ENCODE measurements around the gene SLC39A11. TPM values are rescaled to one million over a fixed set of nuclear protein-coding genes. Genes with fewer than 3 reads are reported as not detected.

Gene SLC39A11
- total RNA-seq, 1 experiment from 2014 or later, result 56.1 TPM

DNA sequence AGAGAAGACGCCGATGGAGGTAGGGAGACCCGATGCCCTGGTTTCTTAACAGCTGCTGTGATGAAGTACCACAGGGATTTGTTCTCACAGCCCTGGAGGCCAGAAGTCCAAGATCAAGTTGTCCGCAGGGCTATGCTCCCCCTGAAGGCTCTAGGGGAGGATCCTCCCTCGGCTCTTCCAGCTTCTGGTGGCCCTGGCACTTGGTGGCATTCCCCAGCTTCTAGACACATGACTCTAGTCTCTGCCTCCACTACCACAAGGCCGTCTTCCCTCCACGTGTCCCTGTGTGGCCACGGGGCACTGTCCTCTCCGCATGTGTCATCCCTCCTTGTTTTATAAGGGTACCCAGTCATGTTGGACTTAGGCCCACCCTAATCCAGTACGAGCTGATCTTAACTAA, 375.2 kb downstream of the SLC39A11 start:
- TF ChIP-seq POLR2AphosphoS5 (IDR thresholded peaks at IDR 0.05; ENCODE audit: low read depth, low read length) (no peak), CTCF (IDR thresholded peaks at IDR 0.05) (no peak), TCF7L2 (IDR thresholded peaks at IDR 0.05; ENCODE audit: low read depth, low read length) (no peak), SIN3A (IDR thresholded peaks at IDR 0.05; ENCODE audit: borderline replicate concordance, insufficient read depth, low read depth, low read length) (no peak)
- TF ChIP-seq, protein P1, sequence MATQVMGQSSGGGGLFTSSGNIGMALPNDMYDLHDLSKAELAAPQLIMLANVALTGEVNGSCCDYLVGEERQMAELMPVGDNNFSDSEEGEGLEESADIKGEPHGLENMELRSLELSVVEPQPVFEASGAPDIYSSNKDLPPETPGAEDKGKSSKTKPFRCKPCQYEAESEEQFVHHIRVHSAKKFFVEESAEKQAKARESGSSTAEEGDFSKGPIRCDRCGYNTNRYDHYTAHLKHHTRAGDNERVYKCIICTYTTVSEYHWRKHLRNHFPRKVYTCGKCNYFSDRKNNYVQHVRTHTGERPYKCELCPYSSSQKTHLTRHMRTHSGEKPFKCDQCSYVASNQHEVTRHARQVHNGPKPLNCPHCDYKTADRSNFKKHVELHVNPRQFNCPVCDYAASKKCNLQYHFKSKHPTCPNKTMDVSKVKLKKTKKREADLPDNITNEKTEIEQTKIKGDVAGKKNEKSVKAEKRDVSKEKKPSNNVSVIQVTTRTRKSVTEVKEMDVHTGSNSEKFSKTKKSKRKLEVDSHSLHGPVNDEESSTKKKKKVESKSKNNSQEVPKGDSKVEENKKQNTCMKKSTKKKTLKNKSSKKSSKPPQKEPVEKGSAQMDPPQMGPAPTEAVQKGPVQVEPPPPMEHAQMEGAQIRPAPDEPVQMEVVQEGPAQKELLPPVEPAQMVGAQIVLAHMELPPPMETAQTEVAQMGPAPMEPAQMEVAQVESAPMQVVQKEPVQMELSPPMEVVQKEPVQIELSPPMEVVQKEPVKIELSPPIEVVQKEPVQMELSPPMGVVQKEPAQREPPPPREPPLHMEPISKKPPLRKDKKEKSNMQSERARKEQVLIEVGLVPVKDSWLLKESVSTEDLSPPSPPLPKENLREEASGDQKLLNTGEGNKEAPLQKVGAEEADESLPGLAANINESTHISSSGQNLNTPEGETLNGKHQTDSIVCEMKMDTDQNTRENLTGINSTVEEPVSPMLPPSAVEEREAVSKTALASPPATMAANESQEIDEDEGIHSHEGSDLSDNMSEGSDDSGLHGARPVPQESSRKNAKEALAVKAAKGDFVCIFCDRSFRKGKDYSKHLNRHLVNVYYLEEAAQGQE (IDR thresholded peaks at IDR 0.05; ENCODE audit: insufficient read depth in 1 of 2, low read depth in 2 of 2, low read length in 1 of 2), result no peak
- in situ Hi-C loops (cut with HindIII; ENCODE audit: low pct_unique_long_range_greater_than_20kb, low sequenced_read_pairs) (no loop called here), intact Hi-C loops (cut with micrococcal nuclease; ENCODE audit: unreplicated experiment) (loop anchor here (10.0 kb wide), 1 partner anchor 122 kb away; no protein-coding TSS in a partner anchor)
- CTCF ChIA-PET, result interaction anchor here (0.6 to 2.0 kb wide), 5 partner anchors 8 to 473 kb away, joined by 3 to 7 read pairs (median 3); no protein-coding TSS in a partner anchor
- Histone ChIP-seq H3K27me3 (ENCODE audit: control insufficient read depth, insufficient read depth, low read length) (no peaks in the 10 kb centered on the region), H3K36me3 (ENCODE audit: control insufficient read depth, insufficient read depth, low read length) (no peaks in the 10 kb centered on the region), H3K9me3 (ENCODE audit: control insufficient read depth, insufficient read depth, low read depth, low read length) (no peaks in the 10 kb centered on the region), H3K4me3 (ENCODE audit: low read depth in 2 of 2, low read length in 2 of 2) (no peak overlapping the region), H3K4me1 (ENCODE audit: control insufficient read depth, insufficient read depth, low read length) (peaks cover 54% of the 10 kb centered on the region), H3K27ac (ENCODE audit: low read length) (peak overlapping the region; percentile 88)
- ATAC-seq, result no peak
- no peak for DNase-seq (ENCODE audit: low read depth, low spot score)
- POLR2A ChIA-PET, result interaction anchor here (1.1 kb wide), 1 partner anchor 124 kb away, joined by 3 read pairs; no protein-coding TSS in a partner anchor
- BruUV-seq (replicated peaks), result TSS peak; percentile 24

- BruUV-seq (replicated peaks), result no TSS peak
- Histone ChIP-seq H3K4me3 (ENCODE audit: low read depth in 2 of 2, low read length in 2 of 2) (peak overlapping the region in 1 of 2 experiments; percentile 22; a peak in 1 of 4 replicates), H3K36me3 (ENCODE audit: control insufficient read depth, insufficient read depth, low read length) (no peaks in the 10 kb centered on the region), H3K27me3 (ENCODE audit: control insufficient read depth, insufficient read depth, low read length) (no peaks in the 10 kb centered on the region), H3K4me1 (ENCODE audit: control insufficient read depth, insufficient read depth, low read length) (peaks cover 54% of the 10 kb centered on the region), H3K27ac (ENCODE audit: low read length) (peak overlapping the region; percentile 88), H3K9me3 (ENCODE audit: control insufficient read depth, insufficient read depth, low read depth, low read length) (peaks cover 6% of the 10 kb centered on the region; the same call in 1 of the 2 replicates)
- ChIA-PET CTCF (interaction anchor here (0.6 to 1.3 kb wide), 7 partner anchors 9 to 159 kb away, joined by 3 to 9 read pairs (median 3); no protein-coding TSS in a partner anchor), POLR2A (interaction anchor here (0.7 to 1.1 kb wide), 4 partner anchors 16 to 1911 kb away, joined by 3 to 8 read pairs (median 7); no protein-coding TSS in a partner anchor)
- intact Hi-C loops (cut with micrococcal nuclease; ENCODE audit: unreplicated experiment) (loop anchor here (10.0 kb wide), 1 partner anchor 121 kb away; no protein-coding TSS in a partner anchor), in situ Hi-C loops (cut with HindIII; ENCODE audit: low pct_unique_long_range_greater_than_20kb, low sequenced_read_pairs) (no loop called here)
- TF ChIP-seq CTCF (IDR thresholded peaks at IDR 0.05) (no peak), SIN3A (IDR thresholded peaks at IDR 0.05; ENCODE audit: borderline replicate concordance, insufficient read depth, low read depth, low read length) (0 out of 2 replicates have a peak, but pooled peaks have one; percentile 36), TCF7L2 (IDR thresholded peaks at IDR 0.05; ENCODE audit: low read depth, low read length) (peak; percentile 74), POLR2AphosphoS5 (IDR thresholded peaks at IDR 0.05; ENCODE audit: low read depth, low read length) (peak; percentile 74; the same call in 1 of the 2 replicates)
- TF ChIP-seq, protein P1 (IDR thresholded peaks at IDR 0.05; ENCODE audit: insufficient read depth in 1 of 2, low read depth in 2 of 2, low read length in 1 of 2), result 0 out of 4 replicates have a peak, but pooled peaks of 1 of the 2 experiments have one; percentile 35
- ATAC-seq, result peak; percentile 93
- peak; percentile 81 for DNase-seq (ENCODE audit: low read depth, low spot score)
Observed at GRCh38 chr17:72715906-72716572, 376.4 kb downstream of the SLC39A11 start.

All from Panc1 (cell line).